Measurements from ENCODE around the gene PGP. TPM values are rescaled to one million over a fixed set of nuclear protein-coding genes. Genes with fewer than 3 reads are reported as not detected.

The PGP gene, protein sequence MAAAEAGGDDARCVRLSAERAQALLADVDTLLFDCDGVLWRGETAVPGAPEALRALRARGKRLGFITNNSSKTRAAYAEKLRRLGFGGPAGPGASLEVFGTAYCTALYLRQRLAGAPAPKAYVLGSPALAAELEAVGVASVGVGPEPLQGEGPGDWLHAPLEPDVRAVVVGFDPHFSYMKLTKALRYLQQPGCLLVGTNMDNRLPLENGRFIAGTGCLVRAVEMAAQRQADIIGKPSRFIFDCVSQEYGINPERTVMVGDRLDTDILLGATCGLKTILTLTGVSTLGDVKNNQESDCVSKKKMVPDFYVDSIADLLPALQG
- 18.4 to 32.7 TPM (median 32.3 TPM) in 5 replicates for total RNA-seq (2022; extraction: Qiagen RNA extraction; ENCODE audit: low read depth)

DNA sequence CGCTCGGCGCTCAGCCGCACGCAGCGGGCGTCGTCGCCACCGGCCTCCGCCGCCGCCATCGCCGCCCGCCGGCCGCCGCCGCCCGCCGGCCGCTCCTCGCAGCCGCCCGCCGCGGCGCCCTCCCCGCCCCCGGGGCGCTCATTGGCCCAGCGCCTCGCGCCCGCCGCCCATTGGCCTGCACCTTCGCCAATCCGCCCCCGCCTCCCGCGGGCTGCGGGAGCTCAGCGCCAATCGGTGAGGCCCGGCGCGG lies at the start of gene PGP:
Gene PGP (minus strand): TSS at position 122 of the 250 bp plus-strand sequence. CDS start 63 bp downstream, at position 59.

GRCh38 chr16:2251296-2252111 lies 36.9 kb upstream of the PGP start, which contains the start of gene ECI1:
Gene ECI1, minus strand, starts transcription at chr16:2251587. Its CDS starts 21 bp downstream, at chr16:2251566.

GRCh38 chr16:2236337-2237101 lies 21.9 kb upstream of the PGP start, which contains the start of gene DNASE1L2:
Gene DNASE1L2, plus strand, starts transcription at chr16:2236444. Its CDS starts 373 bp downstream, at chr16:2236817.

DNA sequence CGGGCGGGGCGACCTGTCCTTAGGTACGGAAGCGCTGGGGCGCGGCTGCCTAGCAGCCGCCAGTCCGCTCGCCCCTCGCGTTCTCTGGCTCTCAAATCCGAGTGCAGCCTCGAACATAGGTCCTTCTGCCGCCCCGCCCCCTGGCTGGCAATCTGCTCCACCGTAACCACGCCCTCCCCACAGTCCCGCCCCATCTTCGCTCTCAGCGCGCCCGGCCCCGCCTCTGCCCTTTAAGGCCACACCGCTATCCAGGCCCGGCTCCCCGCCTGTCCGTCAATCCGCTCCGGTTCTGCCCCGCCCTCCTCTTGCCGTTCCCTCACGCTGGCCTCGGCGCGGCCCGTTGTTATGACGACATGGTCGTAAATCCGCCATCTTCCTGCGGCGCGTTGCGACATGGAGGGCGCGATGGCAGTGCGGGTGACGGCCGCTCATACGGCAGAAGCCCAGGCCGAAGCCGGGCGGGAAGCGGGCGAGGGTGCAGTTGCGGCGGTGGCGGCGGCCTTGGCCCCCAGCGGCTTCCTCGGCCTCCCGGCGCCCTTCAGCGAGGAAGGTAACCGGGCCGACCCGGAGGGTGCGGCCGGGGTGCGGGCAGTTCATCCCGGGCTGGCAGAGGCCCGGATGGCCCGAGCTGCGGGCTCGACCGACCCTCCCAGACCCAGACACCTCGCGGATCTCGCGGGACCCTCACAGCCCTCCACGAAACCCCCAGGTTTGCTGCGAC lies 8.7 kb upstream of the PGP start, which contains the start of gene E4F1:
Gene E4F1 (plus strand): TSS at position 371 of the 721 bp plus-strand sequence. CDS start 23 bp downstream, at position 394.

GRCh38 chr16:2210386-2211365 lies 4.0 kb downstream of the PGP start, which contains the start of gene BRICD5:
Gene BRICD5, minus strand, starts transcription at chr16:2210863. Its CDS starts 30 bp downstream, at chr16:2210833.

GRCh38 chr16:2205104-2205966 lies 9.3 kb downstream of the PGP start, which contains the start of gene MLST8:
Gene MLST8, plus strand, starts transcription at chr16:2205454. Its CDS starts 632 bp downstream, at chr16:2206086.

DNA sequence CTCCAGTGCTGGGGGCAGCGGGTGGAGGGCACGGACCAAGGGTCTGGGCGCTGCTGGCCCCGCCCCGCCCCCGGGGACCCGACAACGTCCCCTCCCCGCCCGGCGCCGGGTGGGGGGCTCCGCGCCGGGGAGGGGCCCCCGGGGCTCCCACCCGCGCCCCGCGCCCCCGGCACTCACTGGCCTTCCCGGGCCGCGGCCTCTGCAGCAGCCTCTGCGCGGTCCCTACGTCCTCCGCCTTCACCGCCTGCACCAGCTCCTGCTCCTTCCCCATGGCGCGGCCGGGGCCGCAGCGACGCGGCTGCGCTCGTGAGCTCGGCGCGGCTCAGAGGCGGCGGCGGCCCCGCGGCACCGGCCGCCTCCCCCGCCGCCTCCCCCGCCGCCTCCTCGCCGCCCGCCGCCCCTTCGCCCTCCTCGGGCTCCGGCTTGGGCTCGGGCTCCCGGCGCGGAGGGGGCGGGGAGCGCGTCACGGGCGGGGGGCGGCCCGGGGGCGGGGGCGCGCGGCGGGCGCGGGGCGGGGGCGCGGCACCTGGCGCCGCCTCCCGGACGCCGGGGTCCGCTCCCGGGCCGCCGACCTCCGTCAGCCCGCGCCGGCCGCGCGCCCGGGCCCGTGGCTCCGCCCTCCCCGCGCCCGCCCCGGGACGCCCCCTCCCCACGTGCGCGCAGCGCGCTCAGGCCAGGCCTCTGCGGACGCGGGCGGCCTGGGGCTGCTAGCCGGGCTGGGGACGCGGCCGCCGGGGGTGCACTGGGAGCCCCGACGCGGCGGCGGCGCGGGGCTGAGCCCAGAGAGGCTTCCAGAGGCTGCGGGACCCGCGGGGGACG lies 18.3 kb downstream of the PGP start, which contains the start of gene CASKIN1:
Gene CASKIN1 (minus strand): TSS at position 444 of the 819 bp plus-strand sequence. CDS start 173 bp downstream, at position 271.

Other genes starting within 250 kb of the PGP start
- gene RNF151, start 248.0 kb downstream of the PGP start, total RNA-seq (2022; extraction: Qiagen RNA extraction; ENCODE audit: low read depth) = not detected in 5 replicates
- 28.5 to 41.0 TPM (median 37.8 TPM) in 5 replicates for gene TBL3, start 242.8 kb downstream of the PGP start, total RNA-seq (2022; extraction: Qiagen RNA extraction; ENCODE audit: low read depth)
- gene NOXO1, start 233.4 kb downstream of the PGP start, total RNA-seq (2022; extraction: Qiagen RNA extraction; ENCODE audit: low read depth) = 0.25 to 0.58 TPM (median 0.37 TPM) in 3 of 5 replicates, not detected in the others
- 21.9 to 49.2 TPM (median 39.8 TPM) in 5 replicates for gene GFER, start 230.6 kb downstream of the PGP start, total RNA-seq (2022; extraction: Qiagen RNA extraction; ENCODE audit: low read depth)
- gene SYNGR3, start 224.9 kb downstream of the PGP start, total RNA-seq (2022; extraction: Qiagen RNA extraction; ENCODE audit: low read depth) = 5.5 to 8.3 TPM (median 8.1 TPM) in 5 replicates
- 43.7 to 60.1 TPM (median 56.5 TPM) in 5 replicates for gene ZNF598, start 205.0 kb downstream of the PGP start, total RNA-seq (2022; extraction: Qiagen RNA extraction; ENCODE audit: low read depth)
- 0.44 to 1.7 TPM (median 0.85 TPM) in 5 replicates for gene NPW, start 195.1 kb downstream of the PGP start, total RNA-seq (2022; extraction: Qiagen RNA extraction; ENCODE audit: low read depth)
- 48.2 to 73.8 TPM (median 68.4 TPM) in 5 replicates for gene NHERF2, start 187.9 kb downstream of the PGP start, total RNA-seq (2022; extraction: Qiagen RNA extraction; ENCODE audit: low read depth)
- gene NTHL1, start 167.0 kb downstream of the PGP start, total RNA-seq (2022; extraction: Qiagen RNA extraction; ENCODE audit: low read depth) = 37.9 to 51.7 TPM (median 44.3 TPM) in 5 replicates
- 30.8 to 44.5 TPM (median 43.0 TPM) in 5 replicates for gene TSC2, start 166.9 kb downstream of the PGP start, total RNA-seq (2022; extraction: Qiagen RNA extraction; ENCODE audit: low read depth)
- 36.9 to 55.8 TPM (median 48.0 TPM) in 5 replicates for gene PKD1, start 78.9 kb downstream of the PGP start, total RNA-seq (2022; extraction: Qiagen RNA extraction; ENCODE audit: low read depth)
- 2.4 to 4.9 TPM (median 2.9 TPM) in 5 replicates for gene RAB26, start 66.2 kb downstream of the PGP start, total RNA-seq (2022; extraction: Qiagen RNA extraction; ENCODE audit: low read depth)
- 37.1 to 58.7 TPM (median 50.7 TPM) in 5 replicates for gene TRAF7, start 59.1 kb downstream of the PGP start, total RNA-seq (2022; extraction: Qiagen RNA extraction; ENCODE audit: low read depth)
- 0.35 to 0.55 TPM (median 0.45 TPM) in 5 replicates for gene CASKIN1, start 18.2 kb downstream of the PGP start, total RNA-seq (2022; extraction: Qiagen RNA extraction; ENCODE audit: low read depth)
- gene MLST8, start 9.4 kb downstream of the PGP start, total RNA-seq (2022; extraction: Qiagen RNA extraction; ENCODE audit: low read depth) = 38.1 to 52.1 TPM (median 49.1 TPM) in 5 replicates
- 3.6 to 6.2 TPM (median 5.0 TPM) in 5 replicates for gene BRICD5, start 4.0 kb downstream of the PGP start, total RNA-seq (2022; extraction: Qiagen RNA extraction; ENCODE audit: low read depth)
- gene E4F1, start 8.8 kb upstream of the PGP start, total RNA-seq (2022; extraction: Qiagen RNA extraction; ENCODE audit: low read depth) = 15.7 to 26.0 TPM (median 24.9 TPM) in 5 replicates
- gene DNASE1L2, start 21.6 kb upstream of the PGP start, total RNA-seq (2022; extraction: Qiagen RNA extraction; ENCODE audit: low read depth) = 0.80 to 1.7 TPM (median 1.6 TPM) in 5 replicates
- 47.7 to 92.0 TPM (median 91.2 TPM) in 5 replicates for gene ECI1, start 36.7 kb upstream of the PGP start, total RNA-seq (2022; extraction: Qiagen RNA extraction; ENCODE audit: low read depth)
- gene RNPS1, start 53.3 kb upstream of the PGP start, total RNA-seq (2022; extraction: Qiagen RNA extraction; ENCODE audit: low read depth) = 248 to 285 TPM (median 258 TPM) in 5 replicates
- 15.9 to 20.5 TPM (median 20.2 TPM) in 5 replicates for gene ABCA3, start 125.9 kb upstream of the PGP start, total RNA-seq (2022; extraction: Qiagen RNA extraction; ENCODE audit: low read depth)
- gene CCNF, start 214.6 kb upstream of the PGP start, total RNA-seq (2022; extraction: Qiagen RNA extraction; ENCODE audit: low read depth) = 18.2 to 24.3 TPM (median 22.2 TPM) in 5 replicates
- 15.6 to 20.9 TPM (median 19.0 TPM) in 5 replicates for gene TEDC2, start 245.3 kb upstream of the PGP start, total RNA-seq (2022; extraction: Qiagen RNA extraction; ENCODE audit: low read depth)

All from A549 treated with GW870086 at 1 μM for 4 hours (cell line).